Gastrocnemius medialis (tissue), 4 donors: ENCODE measurements around the gene PDIA2.

Source experiments
- POLR2A ChIP-seq, 2 donors: fragments of 450-650 bp; IDR thresholded peaks; one replicate each; pipeline ENCODE4 v1.6.1; 2017; ENCODE audit warnings: antibody characterized with exemption in 2 of 2, mild to moderate bottlenecking in 2 of 2, moderate library complexity in 2 of 2
- TF ChIP-seq, protein P1 (sequence below), 5 experiments: fragments of 450-650 bp in 3 of 5; fragments of 200-600 bp in 2 of 5; sonication (generic) in 2 of 5; IDR thresholded peaks in 4 of 5; conservative IDR thresholded peaks in 1 of 5; 1 replicate in 4 of 5; 2 replicates in 1 of 5; pipeline ENCODE4 v1.5.1; 2016 to 2019; ENCODE audit warnings: antibody characterized with exemption in 5 of 5, mild to moderate bottlenecking in 3 of 5, moderate library complexity in 3 of 5

DNA sequence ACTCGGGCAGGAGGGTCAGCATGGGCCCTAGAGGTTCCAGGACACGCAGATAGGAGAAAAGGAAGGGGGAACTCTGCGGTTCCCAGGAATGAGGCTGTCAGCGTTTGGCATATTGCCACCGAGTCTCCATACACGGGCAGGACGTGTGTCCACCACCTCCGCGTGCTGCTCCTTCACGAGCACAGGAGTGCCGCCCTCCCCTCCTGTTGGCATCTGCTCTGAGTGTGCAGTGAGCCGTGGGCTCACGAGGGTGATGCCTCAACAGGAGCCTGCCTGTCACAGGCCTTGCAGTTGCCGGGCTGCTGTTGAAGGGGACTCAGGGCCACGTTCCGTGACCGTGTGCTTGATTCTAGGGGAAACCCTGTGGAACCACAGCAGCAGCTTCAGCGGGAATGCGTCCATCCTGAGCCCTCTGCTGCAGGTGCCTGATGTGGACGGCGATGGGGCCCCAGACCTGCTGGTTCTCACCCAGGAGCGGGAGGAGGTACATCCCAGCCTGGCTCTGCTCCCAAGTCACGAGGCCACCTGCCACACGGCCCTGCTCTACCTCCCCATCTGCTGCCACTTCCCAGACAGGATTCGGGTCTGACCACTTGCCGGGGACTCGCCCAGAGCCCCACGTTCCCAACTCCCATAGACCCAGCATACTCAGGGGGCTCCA lies 21.8 kb upstream of the PDIA2 start:
- TF ChIP-seq, protein P1, sequence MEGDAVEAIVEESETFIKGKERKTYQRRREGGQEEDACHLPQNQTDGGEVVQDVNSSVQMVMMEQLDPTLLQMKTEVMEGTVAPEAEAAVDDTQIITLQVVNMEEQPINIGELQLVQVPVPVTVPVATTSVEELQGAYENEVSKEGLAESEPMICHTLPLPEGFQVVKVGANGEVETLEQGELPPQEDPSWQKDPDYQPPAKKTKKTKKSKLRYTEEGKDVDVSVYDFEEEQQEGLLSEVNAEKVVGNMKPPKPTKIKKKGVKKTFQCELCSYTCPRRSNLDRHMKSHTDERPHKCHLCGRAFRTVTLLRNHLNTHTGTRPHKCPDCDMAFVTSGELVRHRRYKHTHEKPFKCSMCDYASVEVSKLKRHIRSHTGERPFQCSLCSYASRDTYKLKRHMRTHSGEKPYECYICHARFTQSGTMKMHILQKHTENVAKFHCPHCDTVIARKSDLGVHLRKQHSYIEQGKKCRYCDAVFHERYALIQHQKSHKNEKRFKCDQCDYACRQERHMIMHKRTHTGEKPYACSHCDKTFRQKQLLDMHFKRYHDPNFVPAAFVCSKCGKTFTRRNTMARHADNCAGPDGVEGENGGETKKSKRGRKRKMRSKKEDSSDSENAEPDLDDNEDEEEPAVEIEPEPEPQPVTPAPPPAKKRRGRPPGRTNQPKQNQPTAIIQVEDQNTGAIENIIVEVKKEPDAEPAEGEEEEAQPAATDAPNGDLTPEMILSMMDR (IDR thresholded peaks at IDR 0.05 in 4 of 5, conservative IDR thresholded peaks at IDR 0.05 in 1 of 5) = no peak
- TF ChIP-seq POLR2A (IDR thresholded peaks at IDR 0.05) = no peak
